Neuronal stem cell (in vitro differentiated cells): Measurements from ENCODE around the gene PICK1.

Source experiments
- DNase-seq: peaks from one replicate; pipeline ENCODE4 v3.0.0-alpha.2; 2013; ENCODE audit warnings: low spot score
- H2AFZ ChIP-seq: one replicate; pipeline ENCODE4 v1.6.1; 2013; ENCODE audit warnings: mild to moderate bottlenecking, low read length, inconsistent platforms
- H2AK5ac ChIP-seq: 2 replicates; pipeline ENCODE4 v1.6.1; 2013; ENCODE audit warnings: low read depth, mild to moderate bottlenecking, inconsistent platforms, low read length, moderate library complexity, mixed read lengths
- H2BK120ac ChIP-seq: 2 replicates; pipeline ENCODE4 v1.6.1; 2013; ENCODE audit warnings: low read depth, mild to moderate bottlenecking, inconsistent platforms, low read length, moderate library complexity, mixed read lengths
- H2BK12ac ChIP-seq: one replicate; pipeline ENCODE4 v1.6.1; 2013; ENCODE audit warnings: low read length, inconsistent platforms
- H2BK15ac ChIP-seq: 2 replicates; pipeline ENCODE4 v1.6.1; 2013; ENCODE audit warnings: mild to moderate bottlenecking, low read length, inconsistent platforms, mixed read lengths
- H2BK5ac ChIP-seq: one replicate; pipeline ENCODE4 v1.6.1; 2013; ENCODE audit warnings: inconsistent platforms, mild to moderate bottlenecking, low read length, moderate library complexity
- H3K14ac ChIP-seq: one replicate; pipeline ENCODE4 v1.6.1; 2013; ENCODE audit warnings: low read length, inconsistent platforms
- H3K18ac ChIP-seq: 2 replicates; pipeline ENCODE4 v1.6.1; 2013; ENCODE audit warnings: low read length, inconsistent platforms
- H3K23ac ChIP-seq: 2 replicates; pipeline ENCODE4 v1.6.1; 2013; ENCODE audit warnings: low read depth, mild to moderate bottlenecking, mixed read lengths, low read length, inconsistent platforms; ENCODE audit not compliant: poor library complexity
- H3K27ac ChIP-seq: replicated peaks from 3 replicates; pipeline ENCODE4 v1.5.1; 2013; ENCODE audit warnings: low read length, inconsistent platforms
- H3K27me3 ChIP-seq, 3 experiments: 2 replicates each; pipeline ENCODE4 v1.6.1; 2013; ENCODE audit warnings: low read length in 3 of 3, mild to moderate bottlenecking in 2 of 3, inconsistent platforms in 1 of 3, low read depth in 1 of 3, mixed read lengths in 1 of 3, moderate library complexity in 1 of 3; ENCODE audit not compliant: control insufficient read depth in 3 of 3, insufficient read depth in 3 of 3
- H3K36me3 ChIP-seq, 2 donors: replicated peaks in 1 of 2; 2 replicates each; pipeline ENCODE4 v1.6.1; 2013; ENCODE audit warnings: low read length in 2 of 2; ENCODE audit not compliant: control insufficient read depth in 2 of 2, insufficient read depth in 2 of 2
- H3K4ac ChIP-seq: 2 replicates; pipeline ENCODE4 v1.6.1; 2013; ENCODE audit warnings: inconsistent platforms, mild to moderate bottlenecking, low read length, moderate library complexity
- H3K4me1 ChIP-seq, 2 donors: 1 replicate in 1 of 2; 2 replicates in 1 of 2; pipeline ENCODE4 v1.6.1; 2013; ENCODE audit warnings: low read length in 2 of 2, low read depth in 1 of 2; ENCODE audit not compliant: control insufficient read depth in 2 of 2, insufficient read depth in 1 of 2
- H3K4me2 ChIP-seq: one replicate; pipeline ENCODE4 v1.6.1; 2013; ENCODE audit warnings: mild to moderate bottlenecking, low read length, inconsistent platforms; ENCODE audit not compliant: insufficient read depth, poor library complexity, severe bottlenecking
- H3K4me3 ChIP-seq, 2 donors: 2 replicates each; pipeline ENCODE4 v1.5.1; 2013; ENCODE audit warnings: low read length in 2 of 2, mild to moderate bottlenecking in 2 of 2, inconsistent platforms in 1 of 2, moderate library complexity in 1 of 2
- H3K79me1 ChIP-seq: one replicate; pipeline ENCODE4 v1.6.1; 2013; ENCODE audit warnings: low read depth, mild to moderate bottlenecking, inconsistent platforms, low read length, moderate library complexity
- H3K9ac ChIP-seq: one replicate; pipeline ENCODE4 v1.6.1; 2013; ENCODE audit warnings: mild to moderate bottlenecking, low read depth, low read length, inconsistent platforms; ENCODE audit not compliant: poor library complexity
- H3K9me3 ChIP-seq, 2 donors: replicated peaks in 1 of 2; 2 replicates each; pipeline versions ENCODE3 to v1.6.1; 2013; ENCODE audit warnings: low read length in 2 of 2, mild to moderate bottlenecking in 2 of 2, inconsistent platforms in 1 of 2, low read depth in 1 of 2, mixed read lengths in 1 of 2, moderate library complexity in 1 of 2; ENCODE audit not compliant: control insufficient read depth in 2 of 2, insufficient read depth in 1 of 2
- H4K8ac ChIP-seq: one replicate; pipeline ENCODE4 v1.6.1; 2013; ENCODE audit warnings: low read depth, mild to moderate bottlenecking, inconsistent platforms, low read length, moderate library complexity
- H4K91ac ChIP-seq: one replicate; pipeline ENCODE4 v1.6.1; 2013; ENCODE audit warnings: low read length, low read depth, mild to moderate bottlenecking, inconsistent platforms; ENCODE audit not compliant: poor library complexity
- WGBS, 2 donors: extraction: QIAGEN DNeasy Blood & Tissue Kit; methylation state at CpG; one replicate each; pipeline ENCODE4 v1.1.7; 2013; ENCODE audit warnings: missing lambda C conversion rate in 2 of 2, mixed read lengths in 1 of 2; ENCODE audit not compliant: insufficient read length in 2 of 2, insufficient replicate concordance in 1 of 2; ENCODE audit errors: extremely low coverage in 2 of 2; 5-methylcytosine and 5-hydroxymethylcytosine counted together

PICK1 gene

GRCh38 chr22:38097557-38098409 lies 40.6 kb downstream of the PICK1 start:
- DNase-seq = peak; percentile 73
- WGBS, 2 donors = no CpG with 5 or more reads among the region's 32 CpGs
- peak overlapping the region; percentile 13 for H3K27ac ChIP-seq

GRCh38 chr22:38098410-38099249 lies 41.4 kb downstream of the PICK1 start:
- Histone ChIP-seq H3K4ac (peak overlapping the region; percentile 99), H4K8ac (no peak overlapping the region), H3K36me3 (no peaks in the 10 kb centered on the region), H3K4me1 (peaks cover 0 to 9% of the 10 kb centered on the region in 2 donors), H2BK5ac (no peak overlapping the region), H3K79me1 (no peaks in the 10 kb centered on the region), H3K4me3 (no peak overlapping the region), H3K9me3 (no peaks in the 10 kb centered on the region), H2AK5ac (peak overlapping the region; percentile 97), H3K27ac (no peak overlapping the region), H3K18ac (peak overlapping the region; percentile 83), H3K14ac (no peak overlapping the region), H2BK120ac (peak overlapping the region; percentile 82), H2BK15ac (peak overlapping the region; percentile 84), H3K23ac (no peak overlapping the region), H2AFZ (no peak overlapping the region), H2BK12ac (no peak overlapping the region), H3K9ac (no peak overlapping the region), H3K4me2 (no peak overlapping the region), H4K91ac (peak overlapping the region; percentile 97), H3K27me3 (no peaks in the 10 kb centered on the region)
- no CpG with 5 or more reads among the region's 9 CpGs for WGBS, 2 donors
- no peak for DNase-seq

More at GRCh38 chr22:38097557-38098409, 40.6 kb downstream of the PICK1 start:
- Histone ChIP-seq H2BK15ac (peak overlapping the region; percentile 84), H3K27me3 (no peaks in the 10 kb centered on the region), H2BK120ac (peak overlapping the region; percentile 82), H3K4me2 (peak overlapping the region; percentile 78), H3K4me3 (peak overlapping the region in 1 of 2 donors; percentile 12), H3K36me3 (no peaks in the 10 kb centered on the region), H3K79me1 (no peaks in the 10 kb centered on the region), H3K9ac (peak overlapping the region; percentile 79), H3K9me3 (no peaks in the 10 kb centered on the region), H2BK5ac (peak overlapping the region; percentile 67), H3K4me1 (peaks cover 0 to 9% of the 10 kb centered on the region in 2 donors), H2AFZ (peak overlapping the region; percentile 80), H3K4ac (peak overlapping the region; percentile 99), H4K8ac (peak overlapping the region; percentile 23), H2AK5ac (peak overlapping the region; percentile 97), H3K18ac (peak overlapping the region; percentile 83), H2BK12ac (no peak overlapping the region), H4K91ac (peak overlapping the region; percentile 97), H3K14ac (no peak overlapping the region), H3K23ac (peak overlapping the region; percentile 29)

DNA sequence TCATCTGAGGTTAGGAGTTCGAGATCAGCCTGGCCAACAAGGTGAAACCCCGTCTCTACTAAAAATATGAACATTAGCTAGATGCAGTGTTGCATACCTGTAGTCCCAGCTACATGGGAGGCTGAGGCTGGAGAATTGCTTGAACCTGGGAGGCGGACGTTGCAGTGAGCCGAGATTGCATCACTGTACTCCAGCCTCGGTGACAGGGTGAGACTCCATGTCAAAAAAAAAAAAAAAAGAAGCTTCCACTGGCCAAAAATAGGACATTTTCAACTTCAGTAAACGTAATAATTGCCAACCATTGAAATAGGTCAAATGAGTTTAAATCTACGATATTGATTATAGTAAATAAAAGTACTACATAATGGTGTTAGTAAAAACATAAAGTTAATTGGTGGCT lies 46.4 kb downstream of the PICK1 start:
- Histone ChIP-seq H4K91ac (no peak overlapping the region), H3K36me3 (no peaks in the 10 kb centered on the region), H3K23ac (no peak overlapping the region), H3K79me1 (no peaks in the 10 kb centered on the region), H4K8ac (no peak overlapping the region), H3K9me3 (no peaks in the 10 kb centered on the region), H2BK15ac (no peak overlapping the region), H2BK5ac (no peak overlapping the region), H3K4me1 (no peaks in the 10 kb centered on the region), H2AFZ (no peak overlapping the region), H2BK120ac (no peak overlapping the region), H3K27me3 (no peaks in the 10 kb centered on the region), H3K4me2 (no peak overlapping the region), H2AK5ac (no peak overlapping the region), H3K18ac (no peak overlapping the region), H3K27ac (no peak overlapping the region), H3K9ac (no peak overlapping the region), H3K4ac (no peak overlapping the region), H2BK12ac (no peak overlapping the region), H3K4me3 (no peak overlapping the region), H3K14ac (no peak overlapping the region)
- WGBS, 2 donors = no CpG with 5 or more reads among the region's 8 CpGs
- DNase-seq = no peak

GRCh38 chr22:38104084-38104483 lies 46.9 kb downstream of the PICK1 start:
- no peak overlapping the region for H2BK12ac ChIP-seq
- DNase-seq = no peak
- no peaks in the 10 kb centered on the region for H3K27me3 ChIP-seq
- H3K36me3 ChIP-seq = no peaks in the 10 kb centered on the region
- no peak overlapping the region for H2BK15ac ChIP-seq
- no peaks in the 10 kb centered on the region for H3K79me1 ChIP-seq
- H3K9ac ChIP-seq = no peak overlapping the region
- no peak overlapping the region for H2AFZ ChIP-seq
- H2AK5ac ChIP-seq = no peak overlapping the region
- H3K18ac ChIP-seq = no peak overlapping the region
- no peak overlapping the region for H3K4me3 ChIP-seq
- no peaks in the 10 kb centered on the region for H3K9me3 ChIP-seq
- H3K4ac ChIP-seq = no peak overlapping the region
- H4K91ac ChIP-seq = no peak overlapping the region
- no peak overlapping the region for H4K8ac ChIP-seq
- no peaks in the 10 kb centered on the region for H3K4me1 ChIP-seq
- no peak overlapping the region for H2BK120ac ChIP-seq
- no peak overlapping the region for H2BK5ac ChIP-seq
- peak overlapping the region; percentile 55 for H3K23ac ChIP-seq
- H3K4me2 ChIP-seq = no peak overlapping the region
- H3K27ac ChIP-seq = no peak overlapping the region
- no peak overlapping the region for H3K14ac ChIP-seq
- no CpG with 5 or more reads among the region's 6 CpGs for WGBS, 2 donors
